Measurements from ENCODE around the gene FBXW8. TPM values are rescaled to one million over a fixed set of nuclear protein-coding genes. Genes with fewer than 3 reads are reported as not detected.

Gene FBXW8
- total RNA-seq, 1 donor from 2014 or later = 5.8 TPM

GRCh38 chr12:117058442-117059072 is 147.8 kb downstream of the FBXW8 start:
- no peak for TF ChIP-seq CTCF (IDR thresholded peaks at IDR 0.05; ENCODE audit: insufficient read depth, low read length, severe bottlenecking)
- Histone ChIP-seq H3K36me3 (ENCODE audit: control insufficient read depth, insufficient read depth, low read length) (no peaks in the 10 kb centered on the region), H3K27me3 (ENCODE audit: control insufficient read depth, insufficient read depth, low read length) (peaks cover 4% of the 10 kb centered on the region), H3K4me3 (ENCODE audit: low read depth, low read length) (no peak overlapping the region)
- DNase-seq (ENCODE audit: low read depth) = no peak
- FAIRE-seq = no peak

GRCh38 chr12:117059156-117059555 is 148.4 kb downstream of the FBXW8 start:
- no peak for DNase-seq (ENCODE audit: low read depth)
- Histone ChIP-seq H3K36me3 (ENCODE audit: control insufficient read depth, insufficient read depth, low read length) (no peaks in the 10 kb centered on the region), H3K4me3 (ENCODE audit: low read depth, low read length) (no peak overlapping the region), H3K27me3 (ENCODE audit: control insufficient read depth, insufficient read depth, low read length) (peaks cover 4% of the 10 kb centered on the region)
- no peak for TF ChIP-seq CTCF (IDR thresholded peaks at IDR 0.05; ENCODE audit: insufficient read depth, low read length, severe bottlenecking)
- FAIRE-seq = no peak

GRCh38 chr12:117060246-117060928 is 149.6 kb downstream of the FBXW8 start:
- H3K36me3 ChIP-seq (ENCODE audit: control insufficient read depth, insufficient read depth, low read length) = no peaks in the 10 kb centered on the region

GRCh38 chr12:117060929-117061305 is 150.2 kb downstream of the FBXW8 start:
- Histone ChIP-seq H3K36me3 (ENCODE audit: control insufficient read depth, insufficient read depth, low read length) (no peaks in the 10 kb centered on the region), H3K27me3 (ENCODE audit: control insufficient read depth, insufficient read depth, low read length) (peaks cover 4% of the 10 kb centered on the region), H3K4me3 (ENCODE audit: low read depth, low read length) (no peak overlapping the region)
- no peak for FAIRE-seq
- TF ChIP-seq CTCF (IDR thresholded peaks at IDR 0.05; ENCODE audit: insufficient read depth, low read length, severe bottlenecking) = no peak
- no peak for DNase-seq (ENCODE audit: low read depth)

More at GRCh38 chr12:117060246-117060928, 149.6 kb downstream of the FBXW8 start:
- no peak for DNase-seq (ENCODE audit: low read depth)
- FAIRE-seq = no peak
- TF ChIP-seq CTCF (IDR thresholded peaks at IDR 0.05; ENCODE audit: insufficient read depth, low read length, severe bottlenecking) = no peak
- no peak overlapping the region for H3K4me3 ChIP-seq (ENCODE audit: low read depth, low read length)
- H3K27me3 ChIP-seq (ENCODE audit: control insufficient read depth, insufficient read depth, low read length) = peaks cover 4% of the 10 kb centered on the region

- no peak for TF ChIP-seq CTCF (IDR thresholded peaks at IDR 0.05; ENCODE audit: insufficient read depth, low read length, severe bottlenecking)
- H3K4me3 ChIP-seq (ENCODE audit: low read depth, low read length) = no peak overlapping the region
- FAIRE-seq (no peak), DNase-seq (ENCODE audit: low read depth) (no peak)
- H3K36me3 ChIP-seq (ENCODE audit: control insufficient read depth, insufficient read depth, low read length) = no peaks in the 10 kb centered on the region
- H3K27me3 ChIP-seq (ENCODE audit: control insufficient read depth, insufficient read depth, low read length) = peaks cover 4% of the 10 kb centered on the region
Measured at GRCh38 chr12:117061555-117062079, 150.9 kb downstream of the FBXW8 start.

Data from bronchial epithelial cell (primary cell).